ENCODE measurements around the gene CLEC4F.
"Not testable (repeated sequence)": the region's sequence is repeated elsewhere in the genome, so short reads cannot be mapped to it uniquely, and the experiment has no call there.

CLEC4F gene

DNA sequence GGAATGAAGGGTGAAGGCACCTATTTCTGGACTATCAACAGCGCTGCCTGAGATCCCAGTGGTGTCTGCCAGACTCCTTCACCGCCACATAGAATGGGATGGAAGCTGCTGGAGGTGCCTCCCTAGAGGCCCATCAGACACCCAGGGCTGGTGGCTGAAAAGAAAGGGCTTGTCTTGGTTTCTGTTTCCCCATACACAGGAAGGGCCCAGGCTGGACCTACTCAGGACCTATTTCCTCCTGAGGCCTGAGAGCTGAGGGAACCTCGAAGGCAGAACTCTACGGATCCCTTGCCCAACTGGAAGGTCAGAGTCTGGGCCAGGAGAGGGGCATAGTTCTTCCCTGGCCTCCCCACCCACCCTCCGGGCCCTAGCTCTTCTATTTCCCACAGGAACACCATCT lies 2.9 kb upstream of the CLEC4F start:
- DNase-seq: no peak

DNA sequence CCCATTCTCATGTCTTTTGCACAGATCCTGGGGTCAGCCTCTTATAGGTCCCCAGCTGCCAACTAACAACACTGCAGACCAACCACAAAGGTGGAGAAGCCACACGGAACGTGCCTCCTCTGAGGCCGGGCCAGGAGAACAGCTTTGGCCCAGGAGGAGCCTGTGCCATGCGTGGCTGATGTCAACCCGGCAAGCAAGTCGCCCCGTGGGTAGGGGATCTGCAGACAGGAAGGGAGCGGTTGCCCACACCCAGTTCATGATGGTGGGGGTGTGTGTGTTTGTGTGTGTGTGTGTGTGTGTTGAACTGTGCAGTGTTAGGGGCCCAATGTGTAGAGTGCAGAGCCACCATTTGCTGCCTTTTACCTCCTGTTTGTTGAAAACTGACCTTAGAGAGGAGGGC lies 2.4 kb upstream of the CLEC4F start:
- DNase-seq: peak in 1 of 2 donors; percentile 8

DNA sequence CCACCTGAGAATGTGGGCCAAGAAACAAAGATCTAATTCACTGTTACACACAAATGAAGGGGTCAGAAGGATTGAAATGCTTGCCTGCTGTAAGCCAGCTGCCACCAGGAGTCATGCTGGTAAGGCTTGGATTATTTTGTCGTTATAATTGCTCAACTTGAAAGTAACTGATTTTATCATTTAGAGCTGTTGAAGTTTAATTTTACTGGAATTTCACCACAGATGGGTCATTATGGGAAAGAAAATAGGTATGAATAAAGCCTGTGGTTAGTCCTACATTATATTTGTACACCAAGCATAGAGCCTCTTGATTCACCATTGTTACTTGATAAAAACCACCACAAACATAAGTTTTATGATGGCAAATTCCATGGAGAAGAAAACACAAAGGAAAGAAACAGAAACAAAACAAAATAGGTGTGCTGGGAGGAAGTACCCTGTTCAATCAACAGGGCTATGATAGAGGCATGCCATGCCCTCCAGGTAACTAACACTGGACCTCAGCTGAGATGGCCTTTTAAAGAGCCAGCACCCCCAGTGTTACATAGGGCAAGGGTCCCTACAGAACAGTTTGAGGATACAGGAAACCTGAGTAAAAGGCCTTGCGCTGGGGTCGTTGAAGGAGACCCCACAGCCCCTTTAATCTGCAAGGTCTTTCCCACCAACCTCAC lies 3.0 kb downstream of the CLEC4F start:
- no peak for DNase-seq

DNA sequence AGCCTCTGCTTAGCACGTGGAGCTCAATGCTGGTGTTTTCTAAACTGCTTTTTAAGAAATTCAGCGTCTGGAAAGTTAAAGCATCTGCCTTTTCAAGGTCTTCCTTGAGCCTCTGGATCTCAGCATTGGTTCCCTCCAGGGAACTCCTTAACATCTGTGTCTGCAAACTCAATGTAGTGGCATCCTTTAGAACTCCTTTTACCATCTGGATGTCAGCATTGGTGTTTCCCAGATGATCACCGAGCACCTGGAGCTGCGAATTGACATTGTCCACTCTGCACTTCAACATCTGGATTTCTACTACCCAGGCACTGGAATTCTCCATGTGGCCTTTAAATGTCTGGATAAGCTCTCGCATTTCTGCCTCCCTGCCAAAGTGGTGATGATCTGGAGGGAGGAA lies 3.7 kb downstream of the CLEC4F start:
- no peak for DNase-seq

DNA sequence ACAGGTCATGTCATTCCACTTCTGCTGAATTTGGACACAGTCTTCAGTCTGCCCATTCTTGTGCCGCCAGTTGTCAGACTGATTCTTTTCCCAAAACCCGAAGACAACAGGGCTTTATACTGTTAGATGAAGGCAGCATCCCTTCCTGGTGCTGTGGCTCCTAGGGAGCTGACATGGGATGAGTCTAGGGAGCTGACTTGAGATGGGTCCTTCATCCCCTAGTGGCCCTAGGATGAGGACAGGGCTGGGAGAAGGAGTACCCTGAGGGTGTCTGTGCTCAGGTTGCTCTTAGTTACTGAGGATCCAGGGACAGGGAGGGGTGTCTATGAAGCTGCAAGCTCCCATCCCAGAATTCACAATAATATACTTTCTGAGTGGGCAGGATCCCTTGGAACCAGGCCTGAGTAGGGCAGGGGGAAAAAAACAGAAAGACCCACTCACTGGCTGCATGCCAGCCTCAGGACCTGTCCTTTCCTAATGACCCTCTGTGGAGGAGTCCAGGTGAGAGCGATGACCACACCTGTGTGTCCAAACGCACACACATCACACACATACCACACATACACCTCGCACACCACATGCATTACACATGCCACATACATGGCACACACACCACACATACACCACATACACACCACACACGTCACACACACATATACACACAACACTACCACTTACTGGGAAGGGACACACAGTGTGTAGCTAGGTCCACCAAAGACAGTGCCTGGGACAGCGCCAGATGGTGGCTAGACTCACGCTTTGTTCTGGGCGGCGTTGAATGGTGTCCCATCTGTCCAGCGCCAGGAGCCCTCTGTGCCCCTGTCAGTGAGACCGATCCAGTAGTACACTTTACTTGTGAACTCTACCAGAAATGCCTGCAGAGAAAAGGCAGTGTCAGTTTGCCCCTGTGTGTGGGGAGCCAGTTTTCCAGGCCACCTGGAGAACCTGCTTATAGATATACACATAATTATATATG lies 11.1 kb downstream of the CLEC4F start:
- no peak for DNase-seq

DNA sequence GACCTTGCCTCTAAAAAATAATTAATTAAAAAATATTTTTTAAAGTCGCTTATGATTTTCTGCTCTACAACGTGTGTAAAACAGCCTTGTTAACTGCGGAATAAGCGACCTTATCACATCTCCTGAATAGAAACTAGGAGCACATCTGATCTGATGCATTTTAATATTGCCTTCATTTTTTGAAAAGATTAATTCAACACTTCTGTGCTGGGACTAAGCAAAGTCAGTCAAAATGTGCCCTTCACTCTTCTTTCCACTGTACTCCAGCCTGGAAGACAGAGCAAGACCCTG lies 12.6 kb downstream of the CLEC4F start:
- DNase-seq: no peak

DNA sequence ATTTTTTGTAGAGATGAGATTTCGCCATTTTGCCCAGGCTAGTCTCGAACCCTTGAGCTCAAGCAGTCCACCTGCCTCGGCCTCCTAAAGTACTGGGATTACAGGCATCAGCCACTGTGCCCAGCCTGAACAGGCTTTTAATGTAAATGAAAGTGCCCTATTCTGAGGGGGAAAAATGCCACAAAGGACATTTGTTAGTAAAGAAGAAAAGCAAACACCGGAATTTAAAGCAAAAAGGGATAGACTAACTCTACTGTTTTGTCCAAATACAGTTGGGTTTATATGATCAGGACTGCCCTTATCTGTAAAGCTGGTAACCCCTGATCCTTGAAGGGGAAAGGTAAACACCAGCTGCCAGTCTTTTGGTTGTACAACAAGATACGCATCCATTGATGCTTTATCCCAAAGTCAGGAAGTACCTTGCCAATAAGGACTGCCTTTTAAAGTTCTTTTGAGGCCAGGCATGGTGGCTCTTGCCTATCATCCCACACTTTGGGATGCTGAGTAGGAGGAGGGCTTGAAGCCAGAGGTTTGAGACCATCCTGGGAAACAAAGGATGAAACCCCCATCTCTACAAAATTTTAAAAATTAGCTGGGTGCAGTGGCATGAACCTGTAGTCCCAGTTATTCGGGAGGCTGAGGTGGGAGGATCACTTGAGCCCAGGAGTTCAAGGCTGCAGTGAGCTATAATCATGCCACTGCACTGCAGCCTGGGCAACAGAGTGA lies 13.1 kb downstream of the CLEC4F start:
- no peak for DNase-seq

DNA sequence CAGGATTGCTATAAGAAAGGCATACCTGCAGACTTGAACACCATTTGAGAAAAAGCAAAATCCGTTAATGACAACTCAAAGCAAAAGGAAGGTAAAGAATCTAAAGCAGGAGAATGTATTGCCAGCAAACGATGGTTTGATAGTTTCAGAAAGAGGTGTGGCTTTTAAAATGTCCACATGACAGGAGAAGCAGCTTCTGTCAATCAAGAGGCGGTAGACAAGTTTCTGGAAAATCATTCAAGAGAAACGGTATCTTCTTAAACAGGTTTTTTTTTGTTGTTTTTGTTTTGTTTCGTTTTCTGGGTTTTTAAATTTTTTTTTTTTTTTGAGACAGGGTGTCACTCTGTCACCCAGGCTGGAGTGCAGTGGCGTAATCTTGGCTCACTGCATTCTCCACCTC lies 13.8 kb downstream of the CLEC4F start:
- DNase-seq: no peak

DNA sequence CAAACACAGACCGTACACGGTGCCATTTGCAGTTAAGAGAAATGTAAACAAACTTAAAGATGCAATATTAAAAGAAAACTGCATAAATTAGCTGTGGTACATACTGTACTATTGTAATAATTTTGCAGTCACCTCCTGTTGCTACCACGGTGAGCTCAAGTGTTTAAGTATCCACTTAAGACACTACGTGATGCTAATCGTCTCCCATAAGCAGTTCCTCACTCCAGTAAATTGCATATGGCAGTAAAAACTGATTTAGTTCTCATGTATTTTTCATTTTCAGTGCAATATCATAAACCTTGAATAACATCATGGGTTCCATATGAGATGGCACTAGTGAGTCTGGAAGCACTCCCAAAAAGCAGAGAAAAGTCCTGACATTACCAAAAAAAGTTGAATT lies 14.4 kb downstream of the CLEC4F start:
- DNase-seq: no peak

DNA sequence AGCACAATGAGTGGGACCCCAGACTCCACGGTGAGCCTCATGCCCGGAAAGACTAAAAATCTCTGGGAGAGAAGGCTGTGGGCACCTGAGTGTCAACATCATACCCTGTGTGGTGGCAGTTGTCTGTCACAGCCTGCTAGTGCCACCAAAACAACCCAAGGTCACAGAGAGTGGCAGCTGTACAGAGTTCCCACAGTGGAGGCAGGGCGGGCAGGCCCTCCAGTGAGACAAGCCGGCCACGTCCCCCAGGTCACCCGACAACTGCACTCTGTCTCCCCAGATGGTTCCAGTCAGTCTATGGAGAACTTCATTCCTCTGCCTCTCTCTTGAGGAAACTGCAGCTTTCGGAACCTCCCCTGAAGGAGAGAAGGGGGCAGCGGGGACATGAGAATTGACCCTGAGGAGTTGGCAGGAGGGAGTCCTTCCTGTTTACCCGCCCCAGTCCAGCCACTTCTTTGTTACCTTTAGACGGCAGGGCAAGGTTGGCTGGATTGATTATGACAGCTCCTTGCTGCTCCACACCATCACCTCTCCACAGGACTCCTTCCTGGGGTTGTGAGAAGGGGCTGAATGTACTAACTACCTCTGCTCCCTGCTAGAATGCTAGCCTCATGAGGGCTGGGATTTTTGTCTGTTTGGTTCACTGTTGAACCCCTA lies 18.7 kb downstream of the CLEC4F start:
- DNase-seq: no peak

DNA sequence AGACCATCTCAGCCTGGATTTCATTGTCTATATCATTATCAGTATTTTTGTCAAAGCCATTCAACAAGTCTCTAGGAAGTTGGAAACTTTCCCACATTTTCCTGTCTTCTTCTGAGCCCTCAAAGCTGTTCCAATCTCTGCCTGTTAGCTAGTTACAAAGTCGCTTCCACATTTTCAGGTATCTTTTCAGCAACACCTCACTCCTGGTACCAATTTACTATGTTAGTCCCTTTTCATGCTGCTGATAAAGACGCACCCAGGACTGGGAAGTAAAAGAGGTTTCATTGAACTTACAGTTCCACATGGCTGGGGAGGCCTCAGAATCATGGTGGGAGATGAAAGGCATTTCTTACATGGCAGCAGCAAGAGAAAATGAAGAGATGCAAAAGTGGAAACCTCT lies 20.7 kb downstream of the CLEC4F start:
- no peak for DNase-seq

DNA sequence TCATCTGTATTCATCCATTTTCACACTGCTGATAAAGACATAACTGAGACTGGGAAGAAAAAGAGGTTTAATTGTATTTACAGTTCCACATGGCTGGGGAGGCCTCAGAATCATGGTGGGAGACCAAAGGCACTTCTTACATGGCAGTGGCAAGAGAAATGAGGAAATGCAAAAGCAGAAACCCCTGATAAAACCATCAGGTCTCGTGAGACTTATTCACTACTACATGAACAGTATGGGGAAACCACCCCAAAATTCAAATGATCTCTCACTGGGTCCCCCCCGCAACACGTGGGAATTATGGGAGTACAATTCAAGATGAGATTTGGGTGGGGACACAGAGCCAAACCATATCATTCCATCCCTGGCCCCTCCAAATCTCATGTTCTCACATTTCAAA lies 22.4 kb downstream of the CLEC4F start:
- DNase-seq: not testable (repeated sequence)

DNA sequence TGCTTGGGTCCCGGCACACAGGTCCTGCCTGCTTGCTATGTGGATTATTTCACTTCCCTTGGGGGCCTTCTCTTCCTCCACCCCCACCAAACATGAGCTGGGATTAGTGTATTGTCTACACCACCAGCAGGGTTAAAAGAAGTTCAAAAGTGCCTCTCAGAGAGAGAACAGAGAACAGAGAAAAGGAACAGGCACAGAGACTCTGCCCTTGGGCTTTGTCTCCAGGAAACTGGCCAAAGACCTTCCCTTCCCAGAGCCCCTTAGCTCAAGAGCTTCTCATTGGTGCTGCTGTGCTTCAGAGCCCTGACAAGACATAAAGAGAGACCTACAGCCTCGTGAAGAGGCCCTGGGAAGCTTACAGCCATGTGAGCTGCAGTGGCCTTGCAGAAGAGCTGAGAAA lies 22.9 kb downstream of the CLEC4F start:
- no peak for DNase-seq

DNA sequence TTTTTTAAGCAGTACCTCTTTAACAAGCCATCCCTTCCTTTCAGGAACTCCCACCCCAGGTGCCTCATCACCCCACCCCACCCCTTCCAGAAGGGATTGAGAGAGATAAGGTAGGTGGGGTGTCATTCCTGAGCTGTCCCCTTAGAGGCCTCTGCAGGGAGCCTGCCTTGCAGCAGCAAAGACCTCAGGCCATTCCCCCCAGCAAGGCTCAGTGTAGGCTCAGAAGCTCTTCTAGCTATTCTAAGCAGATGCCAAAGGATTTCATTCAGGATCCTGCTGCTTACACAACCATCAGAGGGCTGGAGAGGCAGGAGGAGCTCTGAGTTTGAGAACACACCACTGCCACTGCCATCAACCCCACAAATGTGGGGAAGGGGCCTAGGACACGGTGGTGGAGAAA lies 24.1 kb downstream of the CLEC4F start:
- no peak for DNase-seq

DNA sequence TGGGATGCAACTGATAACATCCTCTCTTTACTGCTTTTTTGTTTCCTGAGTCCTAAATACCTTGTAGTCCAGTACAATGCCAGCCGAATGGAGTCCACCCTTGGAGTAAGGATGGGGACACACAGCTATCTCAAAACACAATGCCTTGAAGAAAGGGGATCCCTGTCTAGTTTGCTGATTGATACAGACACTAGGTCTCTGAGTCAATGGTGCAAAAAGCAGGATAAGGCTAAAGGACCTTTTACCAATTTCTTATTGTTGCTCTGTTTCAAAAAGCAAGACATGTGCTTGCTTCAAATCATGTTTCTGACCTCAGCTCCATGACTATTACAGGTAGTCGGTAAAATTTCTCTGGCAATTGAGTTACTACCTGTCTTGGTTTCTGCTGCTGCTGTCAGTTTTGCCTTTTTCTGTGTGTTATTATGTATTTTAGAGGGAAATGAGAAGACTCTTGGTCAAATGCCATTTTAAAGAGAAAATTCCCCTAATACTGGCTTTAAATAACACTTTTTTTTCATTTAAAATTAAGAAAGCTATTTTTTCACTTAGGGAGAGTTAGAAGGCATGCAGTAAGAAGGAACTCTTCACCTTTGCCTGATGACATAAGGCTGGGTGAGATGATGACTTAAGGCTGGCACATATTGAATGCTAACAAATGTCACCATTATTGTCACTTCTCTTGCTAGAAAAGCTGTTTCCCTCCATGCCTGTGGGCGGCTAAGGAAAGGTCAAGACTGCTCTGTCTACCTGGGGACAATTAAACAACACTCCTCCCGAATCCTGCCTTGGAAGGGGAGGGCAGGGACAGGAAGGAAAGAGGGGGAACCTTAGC lies 25.0 kb downstream of the CLEC4F start:
- DNase-seq: no peak

DNA sequence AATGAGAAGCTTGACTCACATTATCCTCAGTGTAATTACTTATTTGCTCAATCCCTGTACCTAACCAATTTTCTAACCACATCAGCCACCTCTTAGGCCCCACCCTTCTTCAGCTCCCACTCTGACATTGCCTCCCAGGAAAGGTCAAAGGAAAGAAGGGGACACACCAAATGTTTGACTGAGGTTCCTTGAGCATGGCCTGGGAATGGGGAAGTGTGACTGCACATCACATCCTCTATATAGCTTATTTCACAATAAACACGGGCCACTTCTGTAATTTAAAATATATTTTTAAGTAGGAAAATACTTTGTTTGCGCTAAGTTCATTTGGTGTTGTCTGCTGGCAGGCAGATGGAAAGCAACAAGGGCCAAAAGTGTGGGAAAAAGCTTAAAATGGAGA lies 26.9 kb downstream of the CLEC4F start:
- peak; percentile 14 to 42 for DNase-seq

DNA sequence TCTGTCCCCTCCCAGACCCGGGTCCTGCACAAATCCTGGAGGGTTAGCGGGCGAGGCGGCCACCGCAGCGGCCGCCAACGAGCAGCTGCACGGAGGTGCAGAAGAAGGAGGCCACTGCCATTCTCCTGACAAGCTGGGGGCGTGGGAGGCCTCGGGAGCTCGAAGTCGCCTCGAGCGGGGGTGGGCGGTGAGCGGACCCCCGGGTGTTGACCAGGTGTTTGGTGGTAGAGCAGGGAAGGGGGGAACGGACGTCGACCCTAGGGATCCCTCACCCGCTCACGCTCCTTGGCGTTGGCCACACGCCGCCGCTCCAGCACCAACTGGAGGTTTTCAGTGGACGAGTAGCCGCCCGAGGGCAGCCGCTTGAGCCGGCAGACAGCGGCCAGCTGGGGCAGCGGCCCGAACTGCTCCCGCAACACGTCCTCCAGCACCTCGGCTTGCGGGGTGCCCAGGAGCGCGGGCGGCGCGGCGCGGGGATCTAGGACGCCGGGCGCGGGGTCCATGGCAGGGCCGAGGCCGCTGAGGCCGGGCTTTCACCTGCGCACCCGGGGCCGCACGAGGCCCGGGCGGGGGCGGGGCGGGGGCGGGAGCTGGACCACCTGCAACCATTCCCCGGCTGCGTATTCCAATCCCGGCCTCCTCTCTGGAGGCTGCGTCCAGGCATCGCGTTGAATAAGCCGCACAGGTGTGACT lies 30.1 kb downstream of the CLEC4F start, which contains the start of gene FIGLA:
Gene FIGLA (minus strand): TSS at position 508 of the 693 bp plus-strand sequence. CDS start 5 bp downstream, at position 503.
- DNase-seq: no peak

DNA sequence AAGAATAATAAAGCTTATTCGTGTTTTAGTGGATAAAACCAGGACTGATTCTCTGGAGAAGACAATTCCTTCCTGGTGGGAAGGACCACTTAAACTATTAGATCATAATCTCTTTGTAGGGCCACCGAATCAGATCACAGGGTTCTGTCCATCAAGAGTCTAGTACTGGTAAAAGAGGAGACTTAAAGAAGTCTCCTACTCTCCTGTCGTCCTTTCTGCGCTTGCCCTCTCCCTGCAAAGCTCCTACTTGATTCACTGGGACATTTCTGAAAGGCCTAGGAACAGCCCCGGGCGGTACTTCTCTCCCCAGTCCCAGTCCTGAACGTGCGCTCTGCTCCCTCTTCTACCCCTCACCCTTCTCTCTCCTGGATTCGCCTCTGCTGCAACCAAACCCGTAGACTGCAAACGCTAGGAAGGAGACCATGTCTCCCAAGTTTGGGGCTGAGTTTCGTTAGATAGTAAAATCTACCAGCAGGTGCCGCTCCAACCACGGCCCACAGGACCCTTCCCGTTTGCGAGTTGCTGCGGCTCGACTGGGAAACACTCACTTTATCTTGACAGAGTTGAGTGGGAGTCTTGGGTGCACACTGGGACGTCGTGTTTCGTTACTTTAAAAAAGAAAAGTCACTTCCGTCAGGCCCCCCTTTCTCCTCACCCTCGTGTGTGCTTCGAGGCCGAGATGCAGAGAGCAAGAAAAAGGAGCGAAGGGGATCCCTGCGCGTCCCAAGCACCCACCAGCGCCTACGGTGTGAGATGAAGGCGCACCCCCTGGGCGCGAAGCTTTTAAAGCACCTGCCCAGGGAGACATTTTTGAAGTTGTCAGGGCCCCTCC lies 30.9 kb downstream of the CLEC4F start:
- peak; percentile 65 to 67 for DNase-seq

DNA sequence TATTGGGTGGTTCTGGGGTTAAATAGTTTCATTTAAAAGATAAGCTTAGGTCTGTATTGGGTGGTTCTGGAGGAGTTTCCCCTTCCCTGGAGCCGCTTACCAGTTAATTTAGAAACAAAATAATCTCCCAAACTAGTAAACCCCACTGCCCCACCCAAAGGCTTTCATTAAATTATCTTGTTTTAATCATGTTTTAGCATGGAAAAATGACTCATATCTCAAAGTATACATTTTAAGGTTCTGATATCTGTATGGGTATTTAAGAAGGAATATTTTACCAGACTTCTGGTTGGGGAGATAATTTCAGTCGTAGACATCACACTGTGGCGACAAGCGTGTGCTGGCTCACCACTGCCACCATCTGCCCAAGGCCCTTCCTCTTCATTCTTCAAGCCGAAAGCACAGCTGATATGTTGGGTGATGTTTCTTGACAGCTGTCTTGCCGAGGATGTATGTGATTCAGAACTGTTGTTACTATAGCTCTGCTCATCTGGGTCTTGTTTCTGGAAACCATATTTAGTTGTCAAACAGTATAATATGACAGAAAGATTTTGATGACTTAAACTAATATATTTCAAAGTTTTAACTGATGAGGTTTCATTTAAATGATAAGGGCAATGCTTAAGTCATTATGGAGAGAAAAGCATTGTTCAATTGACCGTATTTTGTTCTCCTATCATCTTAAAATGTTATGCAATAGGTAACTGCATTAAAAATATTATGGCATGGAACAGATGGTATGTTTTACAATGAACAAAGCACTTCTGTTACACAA lies 35.1 kb downstream of the CLEC4F start:
- DNase-seq: peak; percentile 20 to 47

DNA sequence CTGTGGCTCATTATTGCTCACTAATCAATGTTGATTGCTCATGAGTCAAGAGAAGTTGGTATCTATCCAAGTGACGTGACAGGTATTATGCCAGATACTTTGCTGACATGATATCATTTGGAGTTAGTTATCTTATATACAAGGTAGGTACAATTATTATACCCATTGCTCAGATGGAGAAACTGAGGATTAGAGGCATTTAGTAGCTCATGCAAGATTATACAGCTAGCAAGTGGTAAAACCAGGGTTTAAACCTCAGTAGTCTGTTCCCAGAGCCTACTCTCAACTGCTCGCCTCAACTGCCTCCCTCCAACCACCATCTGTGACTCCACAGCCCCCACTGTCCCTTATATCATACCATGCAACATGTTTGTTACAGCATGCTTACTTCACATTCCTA lies 36.1 kb downstream of the CLEC4F start:
- no peak for DNase-seq
